GM23338 (cell line): ENCODE measurements around the gene IRF6. TPM values are rescaled to one million over a fixed set of nuclear protein-coding genes. Genes with fewer than 3 reads are reported as not detected.
A peak's percentile ranks its signal among the peaks of the same experiment; 100 is the strongest.

ENCODE experiments used
- ATAC-seq: fragments of 200-7000 bp; cut with Tn5 transposase; 3 replicates; pipeline ENCODE4 v1.9.1; 2020
- DNase-seq: peaks from one replicate; pipeline ENCODE4 v3.0.0-alpha.2; 2015; ENCODE audit warnings: low spot score
- H2AFZ ChIP-seq: fragments of 200-600 bp; sonication (generic); 2 replicates; pipeline ENCODE4 v1.8.0; 2016; ENCODE audit warnings: antibody characterized with exemption, mild to moderate bottlenecking, moderate library complexity
- H3F3A ChIP-seq: fragments of 200-600 bp; sonication (generic); replicated peaks from 2 replicates; pipeline ENCODE4 v1.8.0; 2017; ENCODE audit warnings: antibody characterized with exemption, mixed run types, low read depth
- H3K27ac ChIP-seq: fragments of 200-600 bp; sonication (generic); 2 replicates; pipeline ENCODE4 v1.6.1; 2016; ENCODE audit warnings: low read depth
- H3K27me3 ChIP-seq: fragments of 200-600 bp; sonication (generic); 2 replicates; pipeline ENCODE4 v1.8.0; 2016; ENCODE audit warnings: mild to moderate bottlenecking, mixed run types, moderate library complexity; ENCODE audit not compliant: insufficient read depth
- H3K36me3 ChIP-seq: fragments of 200-600 bp; sonication (generic); 2 replicates; pipeline ENCODE4 v1.8.0; 2016; ENCODE audit warnings: mild to moderate bottlenecking; ENCODE audit not compliant: insufficient read depth
- H3K4me1 ChIP-seq: fragments of 200-600 bp; sonication (generic); 2 replicates; pipeline ENCODE4 v1.8.0; 2016; ENCODE audit warnings: mild to moderate bottlenecking, moderate library complexity; ENCODE audit not compliant: insufficient read depth
- H3K4me2 ChIP-seq: fragments of 200-600 bp; sonication (generic); 2 replicates; pipeline ENCODE4 v1.7.1; 2017; ENCODE audit warnings: mixed run types
- H3K4me3 ChIP-seq: fragments of 200-600 bp; sonication (generic); 2 replicates; pipeline ENCODE4 v1.6.1; 2016; ENCODE audit warnings: mixed run types
- H3K79me2 ChIP-seq: fragments of 200-600 bp; sonication (generic); replicated peaks from 2 replicates; pipeline ENCODE4 v1.8.0; 2017; ENCODE audit warnings: mild to moderate bottlenecking; ENCODE audit not compliant: insufficient read depth
- H3K9me2 ChIP-seq: fragments of 200-600 bp; sonication (generic); 2 replicates; pipeline ENCODE4 v1.8.0; 2017; ENCODE audit not compliant: insufficient read depth
- H4K20me1 ChIP-seq: fragments of 200-600 bp; sonication (generic); replicated peaks from 2 replicates; pipeline ENCODE4 v1.8.0; 2017; ENCODE audit warnings: mild to moderate bottlenecking; ENCODE audit not compliant: insufficient read depth
- H3K27ac Mint-ChIP-seq: 2 replicates; pipeline ENCODE4 v1.8.0; 2020; ENCODE audit warnings: inconsistent platforms, mild to moderate bottlenecking, moderate library complexity, mixed read lengths
- H3K27me3 Mint-ChIP-seq: 3 replicates; pipeline ENCODE4 v1.8.0; 2022; ENCODE audit warnings: low read depth, mild to moderate bottlenecking, moderate library complexity, mixed read lengths, inconsistent platforms; ENCODE audit not compliant: insufficient read depth, poor library complexity
- H3K36me3 Mint-ChIP-seq: 3 replicates; pipeline ENCODE4 v1.8.0; 2021; ENCODE audit warnings: low read depth, mild to moderate bottlenecking, inconsistent platforms, moderate library complexity, mixed read lengths
- H3K4me1 Mint-ChIP-seq: 3 replicates; pipeline ENCODE4 v1.8.0; 2020; ENCODE audit warnings: mild to moderate bottlenecking, inconsistent platforms, mixed read lengths
- H3K4me3 Mint-ChIP-seq: 3 replicates; pipeline ENCODE4 v1.8.0; 2021; ENCODE audit warnings: moderate library complexity, mild to moderate bottlenecking, inconsistent platforms, mixed read lengths
- H3K9me3 Mint-ChIP-seq: 3 replicates; pipeline ENCODE4 v1.8.0; 2020; ENCODE audit warnings: moderate library complexity, mild to moderate bottlenecking, inconsistent platforms, mixed read lengths
- CREB1 ChIP-seq: fragments of 250-450 bp; sonication (Bioruptor Pico); IDR thresholded peaks from 2 replicates; pipeline ENCODE4 v1.5.0; 2020; ENCODE audit warnings: low read depth, mild to moderate bottlenecking, moderate library complexity
- CTCF ChIP-seq, 2 experiments: fragments of 200-600 bp in 1 of 2; sonication (generic) in 1 of 2; conservative IDR thresholded peaks; 2 replicates each; pipeline versions ENCODE4 v1.5.1 to v1.6.1; 2016 to 2017; ENCODE audit warnings: antibody characterized with exemption in 2 of 2, low read depth in 2 of 2, mild to moderate bottlenecking in 2 of 2, moderate library complexity in 1 of 2
- ETS1 ChIP-seq: IDR thresholded peaks from 2 replicates; pipeline ENCODE4 v1.6.1; 2016; ENCODE audit warnings: antibody characterized with exemption
- EZH2phosphoT487 ChIP-seq: fragments of 200-600 bp; sonication (generic); IDR thresholded peaks from one replicate; pipeline ENCODE4 v1.8.1; 2018; ENCODE audit warnings: antibody characterized with exemption; ENCODE audit not compliant: unreplicated experiment
- JUNB ChIP-seq: IDR thresholded peaks from one replicate; pipeline ENCODE4 v1.6.1; 2016; ENCODE audit warnings: antibody characterized with exemption; ENCODE audit not compliant: unreplicated experiment
- NANOG ChIP-seq: IDR thresholded peaks from 2 replicates; pipeline ENCODE4 v1.6.1; 2016; ENCODE audit warnings: antibody characterized with exemption, borderline replicate concordance
- POLR2AphosphoS5 ChIP-seq: IDR thresholded peaks from 2 replicates; pipeline ENCODE4 v1.6.1; 2016; ENCODE audit warnings: antibody characterized with exemption, low read depth
- REST ChIP-seq: IDR thresholded peaks from one replicate; pipeline ENCODE4 v1.6.1; 2018; ENCODE audit warnings: antibody characterized with exemption; ENCODE audit not compliant: unreplicated experiment
- STAT1 ChIP-seq: IDR thresholded peaks from one replicate; pipeline ENCODE4 v1.6.1; 2016; ENCODE audit warnings: antibody characterized with exemption; ENCODE audit not compliant: unreplicated experiment
- ZNF114 ChIP-seq: fragments of 250-450 bp; sonication (Bioruptor Pico); IDR thresholded peaks from 2 replicates; pipeline ENCODE4 v1.5.0; 2020; ENCODE audit warnings: mild to moderate bottlenecking, moderate library complexity
- ZNF331 ChIP-seq: fragments of 250-450 bp; sonication (Bioruptor Pico); IDR thresholded peaks from 2 replicates; pipeline ENCODE4 v1.5.0; 2020; ENCODE audit warnings: low read depth, mild to moderate bottlenecking, moderate library complexity
- polyA plus RNA-seq: library from polyadenylated mRNA; unstranded; fragments of >200 nt; fragmentation: Nextera tagmentation; extraction: Ambion mirVana; gene quantifications from 2 replicates; pipeline ENCODE4 v1.2.1, GENCODE V29; 2016
- total RNA-seq: library from RNA; depleted of rRNA; stranded (reverse); fragments of >200 nt; shearing (Covaris generic); gene quantifications from 2 replicates; pipeline ENCODE4 v1.2.3, GENCODE V29; 2014

IRF6 gene
- total and polyA plus RNA-seq, 2 experiments from 2014 or later = 4.6 to 11.7 TPM

- TF ChIP-seq REST (no peak), NANOG (no peak)
Measured at GRCh38 chr1:209853676-209854075, 47.7 kb upstream of the IRF6 start (continued).

GRCh38 chr1:209850342-209850979, 44.5 kb upstream of the IRF6 start:
- Mint-ChIP-seq H3K9me3 (no peaks in the 10 kb centered on the region), H3K27me3 (no peaks in the 10 kb centered on the region), H3K4me1 (no peaks in the 10 kb centered on the region), H3K36me3 (peaks cover 38% of the 10 kb centered on the region; the same call in 2 of the 3 replicates), H3K27ac (no peak overlapping the region), H3K4me3 (no peak overlapping the region)
- no peak overlapping the region for H3K4me2 ChIP-seq
- no peaks in the 10 kb centered on the region for H3K27me3 ChIP-seq
- DNase-seq (peak; percentile 78), ATAC-seq (peak; percentile 91)
- no peak overlapping the region for H2AFZ ChIP-seq
- peaks cover 9% of the 10 kb centered on the region; the same call in 1 of the 2 replicates for H3K36me3 ChIP-seq
- no peak overlapping the region for H3K27ac ChIP-seq
- peaks cover 5% of the 10 kb centered on the region; the same call in 1 of the 2 replicates for H4K20me1 ChIP-seq
- no peak overlapping the region for H3K4me3 ChIP-seq
- no peaks in the 10 kb centered on the region for H3K79me2 ChIP-seq
- H3F3A ChIP-seq = no peaks in the 10 kb centered on the region
- TF ChIP-seq POLR2AphosphoS5 = no peak
- TF ChIP-seq CTCF (conservative IDR thresholded peaks at IDR 0.05; ENCODE audit: low read depth in 2 of 2) = peak; percentile 79 to 90
- H3K9me2 ChIP-seq = no peaks in the 10 kb centered on the region
- no peaks in the 10 kb centered on the region for H3K4me1 ChIP-seq

GRCh38 chr1:209849388-209849787, 43.4 kb upstream of the IRF6 start:
- no peaks in the 10 kb centered on the region for H3K27me3 ChIP-seq
- ATAC-seq (no peak), DNase-seq (no peak)
- TF ChIP-seq JUNB (no peak), ETS1 (no peak), NANOG (no peak), POLR2AphosphoS5 (no peak), ZNF114 (CRISPR knock-in tag) (no peak), ZNF331 (CRISPR knock-in tag) (no peak), STAT1 (no peak), EZH2phosphoT487 (no peak), CREB1 (CRISPR knock-in tag) (no peak), REST (no peak)
- H3K4me1 ChIP-seq = no peaks in the 10 kb centered on the region
- peaks cover 17% of the 10 kb centered on the region; the same call in 1 of the 2 replicates for H3K36me3 ChIP-seq
- H3K4me3 ChIP-seq = no peak overlapping the region
- H3K9me2 ChIP-seq = no peaks in the 10 kb centered on the region
- H4K20me1 ChIP-seq = peaks cover 5% of the 10 kb centered on the region; the same call in 1 of the 2 replicates
- Mint-ChIP-seq H3K36me3 (peaks cover 37% of the 10 kb centered on the region; the same call in 2 of the 3 replicates), H3K4me3 (no peak overlapping the region), H3K4me1 (no peaks in the 10 kb centered on the region), H3K27me3 (no peaks in the 10 kb centered on the region), H3K9me3 (no peaks in the 10 kb centered on the region), H3K27ac (no peak overlapping the region; the same call in 1 of the 2 replicates)
- H3K4me2 ChIP-seq = no peak overlapping the region
- no peaks in the 10 kb centered on the region for H3K79me2 ChIP-seq
- H3K27ac ChIP-seq = no peak overlapping the region
- H2AFZ ChIP-seq = no peak overlapping the region
- H3F3A ChIP-seq = no peaks in the 10 kb centered on the region
